GM19372 (cell line): ENCODE measurements around the gene SP140.
"Not testable (repeated sequence)": the region's sequence is repeated elsewhere in the genome, so short reads cannot be mapped to it uniquely, and the experiment has no call there.

Experiments
- ATAC-seq: cut with Tn5 transposase; IDR thresholded peaks from one replicate; pipeline ENCODE4 v1.9.1; 2021; ENCODE audit warnings: mild to moderate bottlenecking, low read depth, moderate library complexity; ENCODE audit not compliant: unreplicated experiment

SP140 gene

DNA sequence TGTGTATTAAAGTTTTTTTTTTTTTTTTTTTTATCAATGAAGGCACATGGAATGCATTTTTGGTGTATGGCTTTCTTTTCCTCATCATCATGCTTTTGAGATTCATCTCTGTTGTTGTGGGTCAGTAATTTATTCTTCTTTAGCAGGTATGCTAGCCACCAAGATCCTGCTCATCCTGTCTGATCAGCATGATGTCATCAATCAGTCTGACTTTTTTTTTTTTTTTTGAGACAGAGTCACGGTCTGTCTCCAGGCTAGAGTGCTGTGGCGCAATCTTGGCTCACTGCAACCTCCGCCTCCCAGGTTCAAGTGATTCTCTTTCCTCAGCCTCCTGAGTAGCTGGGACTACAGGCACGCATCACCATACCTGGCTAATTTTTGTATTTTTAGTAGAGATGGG is 2.7 kb upstream of the SP140 start:
- not testable (repeated sequence) for ATAC-seq

DNA sequence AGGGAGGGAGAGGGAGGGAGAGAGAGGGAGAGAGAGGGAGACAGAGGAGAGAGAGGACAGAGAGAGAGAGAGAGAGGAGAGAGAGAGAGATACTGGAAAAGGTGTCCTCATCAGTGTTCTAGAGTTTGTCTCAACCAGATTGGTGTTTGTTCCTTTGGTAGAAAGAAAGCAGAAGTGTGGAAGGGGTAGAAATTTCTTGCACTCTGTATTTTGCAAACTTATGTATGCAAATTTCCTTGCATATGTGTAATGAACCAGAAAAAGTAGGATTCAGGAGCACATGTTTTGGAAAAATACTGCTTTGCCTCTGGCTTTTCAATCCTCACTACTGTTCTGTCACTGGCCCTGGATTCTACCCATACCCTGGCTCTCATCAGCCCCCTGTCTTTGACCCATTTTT is 1.1 kb upstream of the SP140 start:
- no peak for ATAC-seq

DNA sequence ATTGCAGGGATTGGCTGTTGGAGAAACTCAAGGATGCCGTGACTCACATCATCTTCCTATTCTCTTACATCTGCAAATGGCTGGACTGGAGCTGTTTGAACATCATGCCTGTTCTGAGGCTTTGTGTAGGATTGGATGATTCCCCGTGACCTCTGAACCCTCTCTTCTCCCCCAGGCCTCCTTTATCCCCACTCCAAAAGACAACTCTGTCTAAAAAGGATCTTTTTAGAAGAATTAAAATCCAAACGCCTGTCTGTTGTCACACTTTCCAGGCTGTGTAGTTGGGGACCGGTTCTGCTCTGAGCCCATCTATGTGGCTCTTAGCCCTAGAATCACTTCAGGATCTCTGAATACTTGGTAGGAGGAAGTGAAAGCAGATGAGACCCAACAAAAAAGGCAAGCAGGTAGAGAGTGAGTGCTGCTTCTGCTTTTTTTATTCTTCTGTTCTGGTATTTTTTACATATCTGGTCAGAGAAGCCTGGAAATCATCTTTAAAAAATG is 565 bp downstream of the SP140 start:
- ATAC-seq, result peak; percentile 67

DNA sequence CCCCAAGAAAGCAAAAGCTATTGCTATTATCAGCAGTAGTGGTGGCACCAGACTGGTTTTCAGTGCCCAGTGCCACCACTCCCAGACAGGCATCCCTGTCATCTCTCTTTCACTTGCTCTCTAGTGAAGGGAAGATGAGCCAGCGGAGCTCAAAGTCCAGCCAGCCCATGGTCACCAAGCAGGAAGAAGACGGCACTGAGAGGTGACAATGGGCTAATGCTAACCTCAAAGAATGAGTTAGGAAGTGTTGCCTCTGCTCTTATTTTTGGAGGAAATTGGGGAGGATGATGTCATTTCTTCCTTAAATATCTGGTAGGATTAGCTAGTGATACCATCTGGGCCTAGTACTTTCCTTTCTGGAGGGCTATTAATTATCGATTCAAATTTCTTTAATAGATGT is 1.7 kb downstream of the SP140 start:
- ATAC-seq, result no peak

DNA sequence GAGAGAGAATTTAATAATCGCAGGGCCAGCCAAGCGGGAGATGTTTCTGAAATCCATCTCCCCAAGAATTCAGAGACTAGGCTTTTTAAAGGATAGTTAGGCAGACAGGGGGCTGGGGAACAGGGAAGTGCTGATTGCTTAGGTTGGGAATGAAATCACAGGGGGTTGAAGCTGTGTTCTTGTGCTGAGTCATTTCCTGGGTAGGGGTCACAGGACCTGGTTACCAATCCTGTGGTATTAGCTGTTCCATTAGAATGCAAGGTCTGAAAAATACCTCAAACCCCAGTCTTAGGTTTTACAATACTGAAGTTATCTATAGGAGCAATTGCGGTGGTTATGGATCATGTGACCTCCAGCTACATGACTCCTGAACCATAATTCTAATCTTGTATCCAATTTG is 4.6 kb downstream of the SP140 start:
- ATAC-seq, result no peak

DNA sequence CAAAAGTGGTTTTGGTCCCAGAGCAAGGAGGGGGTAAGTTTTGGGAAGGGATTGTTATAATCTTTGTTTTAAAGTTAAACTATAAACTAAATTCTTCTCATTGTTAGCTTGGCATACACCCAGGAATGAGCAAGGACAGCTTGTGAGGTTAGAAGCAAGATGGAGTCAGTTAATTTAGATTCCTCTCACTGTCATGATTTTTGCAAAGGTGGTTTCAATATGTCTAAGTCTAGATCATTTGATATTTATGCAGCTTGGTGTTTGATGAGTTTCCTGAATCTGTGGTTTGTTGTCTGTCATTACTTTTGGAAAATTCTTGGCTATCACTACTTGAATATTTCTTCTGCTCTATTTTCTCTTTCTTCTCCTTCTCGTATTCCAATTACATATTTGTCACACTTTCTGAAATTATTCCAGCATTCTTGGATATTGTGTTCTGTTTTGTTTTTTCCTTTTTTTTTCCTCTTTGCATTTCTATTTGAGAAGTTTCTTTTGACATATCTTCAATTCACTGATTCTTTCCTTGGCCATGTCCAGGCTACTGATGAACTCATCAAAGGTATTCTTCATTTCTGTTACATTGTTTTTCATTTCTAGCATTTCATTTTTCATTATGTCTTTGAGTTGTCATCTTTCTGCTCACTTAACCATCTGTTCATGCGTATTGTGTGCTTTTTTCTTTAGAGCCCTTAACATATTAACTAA is 5.1 kb downstream of the SP140 start:
- ATAC-seq, result no peak

DNA sequence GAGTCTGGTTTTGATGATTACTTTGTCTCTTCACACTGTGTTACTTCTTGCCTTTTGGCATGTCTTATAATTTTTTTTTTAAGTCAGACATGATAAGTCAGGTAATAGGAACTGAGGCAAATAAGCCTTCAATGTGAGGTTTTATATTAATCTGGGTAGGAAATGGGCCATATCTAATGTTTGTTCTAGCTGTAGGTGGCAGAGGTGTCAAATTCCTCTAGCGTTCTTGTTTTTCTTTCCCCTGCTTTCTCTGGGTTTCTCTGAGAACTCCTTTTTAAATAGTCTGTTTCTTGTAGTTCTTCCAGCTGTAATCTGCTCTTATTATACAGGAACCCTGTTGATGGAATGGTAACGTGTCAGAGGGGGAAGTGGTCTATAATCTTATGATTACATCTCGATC is 5.7 kb downstream of the SP140 start:
- no peak for ATAC-seq

DNA sequence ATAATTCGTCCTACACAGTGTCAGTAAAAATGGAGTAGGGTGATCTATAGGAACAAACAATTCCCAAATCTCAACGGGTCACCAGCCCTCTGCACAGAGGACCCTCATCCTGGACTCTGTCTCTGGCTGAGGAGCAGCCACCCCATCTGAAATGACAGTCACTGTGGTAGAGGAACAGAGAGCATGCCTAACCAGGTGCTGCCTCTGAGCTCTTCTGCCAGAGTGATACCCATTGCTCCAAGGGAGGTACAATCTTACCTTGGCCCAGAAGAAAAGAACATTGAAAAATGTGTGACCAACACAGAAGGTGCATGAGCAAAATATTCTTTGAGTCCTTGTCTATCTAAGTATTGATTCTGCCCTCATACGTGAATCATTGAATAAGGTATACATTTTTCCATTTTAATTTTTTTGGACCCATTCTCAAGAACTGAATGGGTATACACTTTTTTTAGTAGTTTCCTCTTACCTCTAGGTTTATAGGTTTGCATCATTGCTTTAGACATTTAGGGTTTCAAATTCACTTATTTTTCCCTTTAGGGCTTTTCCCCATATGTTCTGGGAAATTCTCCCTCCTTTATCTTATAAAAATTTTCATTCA is 8.7 kb downstream of the SP140 start:
- no peak for ATAC-seq

DNA sequence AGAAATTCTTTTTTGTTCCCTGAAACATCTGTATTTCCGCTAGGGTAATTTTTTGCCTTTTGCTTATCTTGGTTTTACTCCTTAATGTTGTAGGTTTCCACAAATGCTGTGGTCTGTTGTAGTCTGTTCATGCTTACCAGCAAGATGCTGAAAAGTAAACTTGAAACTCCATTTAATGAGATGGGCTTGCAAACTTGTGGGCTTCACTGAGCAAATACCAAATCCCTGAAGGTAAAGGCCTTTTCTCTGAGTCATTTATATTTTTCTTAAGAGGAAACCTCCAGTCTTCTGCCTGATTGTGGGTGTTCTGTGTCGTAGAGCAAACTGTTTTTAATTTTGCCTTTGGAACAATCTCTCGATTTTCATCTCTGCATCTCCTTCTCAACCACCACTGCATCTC is 9.3 kb downstream of the SP140 start:
- no peak for ATAC-seq

DNA sequence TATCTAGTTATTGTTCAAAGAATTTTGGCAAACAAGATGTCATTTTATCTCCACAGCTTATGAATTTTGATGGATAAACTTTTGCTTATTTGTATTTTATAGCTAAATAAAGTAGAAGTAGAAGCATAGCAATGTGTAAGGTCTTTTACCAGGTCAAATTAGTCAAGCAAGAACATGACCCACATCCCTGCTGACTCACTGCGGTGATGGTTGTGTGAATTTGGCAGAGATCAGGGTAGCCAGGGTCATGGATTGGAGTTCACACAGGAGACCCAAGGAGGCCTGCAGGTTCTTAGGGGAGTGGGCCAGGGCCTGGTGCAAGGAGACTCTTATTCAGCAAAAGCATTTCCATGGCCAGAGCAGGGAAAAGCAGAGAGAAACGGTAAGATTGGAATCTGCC is 18.7 kb downstream of the SP140 start:
- ATAC-seq, result no peak

DNA sequence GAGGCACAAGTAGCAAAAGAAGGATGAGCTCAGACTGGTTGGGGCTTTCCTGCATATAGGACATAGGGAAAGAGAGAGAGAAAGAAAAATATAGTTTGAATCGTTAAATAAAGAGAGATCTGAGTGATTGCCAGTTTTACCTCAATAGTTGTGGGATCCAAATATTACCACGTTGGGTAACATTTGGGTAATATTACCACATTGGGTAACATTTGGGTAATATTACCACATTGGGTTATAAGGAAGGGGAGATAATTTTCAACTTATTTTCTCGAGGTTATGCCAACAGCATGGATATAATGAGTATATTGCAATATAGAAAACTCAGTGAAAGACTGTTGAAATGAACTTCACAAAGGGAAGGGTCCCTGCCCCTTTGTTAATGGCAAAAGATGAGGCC is 20.7 kb downstream of the SP140 start:
- no peak for ATAC-seq

DNA sequence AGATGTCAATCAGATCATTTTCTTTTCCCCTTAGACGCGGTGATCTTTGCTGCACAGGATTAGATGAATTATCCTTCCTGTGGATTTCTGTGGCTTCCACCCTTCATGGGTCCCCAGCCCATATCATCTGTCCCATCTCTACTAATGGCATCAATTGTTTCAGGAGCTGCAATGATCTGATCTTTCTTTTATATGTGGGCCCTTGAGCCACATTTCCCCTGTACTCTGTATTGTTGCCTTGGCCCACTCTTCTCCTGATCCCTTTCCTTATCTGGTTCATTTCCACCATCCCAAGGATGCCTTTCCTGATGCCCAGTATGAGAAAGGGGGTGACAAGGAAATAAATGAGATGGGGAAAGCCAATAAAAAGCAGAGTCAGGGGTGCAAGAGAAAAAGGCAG is 24.7 kb downstream of the SP140 start:
- ATAC-seq, result no peak

DNA sequence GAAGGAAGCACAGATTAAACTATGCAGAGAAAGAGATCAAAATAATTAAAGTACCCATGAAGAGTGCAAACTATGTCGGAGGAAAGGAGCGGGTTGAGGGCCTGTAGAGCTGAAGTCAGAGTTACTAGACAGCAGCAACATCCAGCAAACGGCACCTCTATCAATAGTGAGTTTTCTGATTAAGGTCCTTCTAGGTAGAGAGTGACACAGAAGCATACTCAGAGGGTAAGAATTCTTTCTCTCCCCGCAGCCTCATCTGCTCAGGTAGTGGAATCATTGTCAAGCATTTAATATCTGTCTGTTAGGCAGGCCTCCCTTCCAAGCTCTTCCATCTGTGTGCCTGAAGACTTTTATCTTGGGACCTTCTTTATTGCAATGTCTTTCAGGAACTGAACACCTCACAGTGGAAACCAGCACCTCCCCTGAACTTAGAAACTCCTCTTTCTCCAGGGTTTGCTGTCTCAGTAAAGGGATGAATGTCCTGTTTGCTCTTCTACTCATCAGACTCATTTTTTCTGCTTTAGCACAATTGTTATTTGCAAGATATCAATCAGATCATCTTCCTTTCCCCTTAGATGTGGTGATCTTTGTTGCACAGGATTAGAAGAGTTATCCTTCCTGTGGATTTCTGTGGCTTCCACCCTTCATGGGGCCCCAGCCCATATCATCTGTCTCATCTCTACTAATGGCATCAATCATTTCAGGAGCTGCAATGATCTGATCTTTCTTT is 28.8 kb downstream of the SP140 start:
- ATAC-seq, result no peak

DNA sequence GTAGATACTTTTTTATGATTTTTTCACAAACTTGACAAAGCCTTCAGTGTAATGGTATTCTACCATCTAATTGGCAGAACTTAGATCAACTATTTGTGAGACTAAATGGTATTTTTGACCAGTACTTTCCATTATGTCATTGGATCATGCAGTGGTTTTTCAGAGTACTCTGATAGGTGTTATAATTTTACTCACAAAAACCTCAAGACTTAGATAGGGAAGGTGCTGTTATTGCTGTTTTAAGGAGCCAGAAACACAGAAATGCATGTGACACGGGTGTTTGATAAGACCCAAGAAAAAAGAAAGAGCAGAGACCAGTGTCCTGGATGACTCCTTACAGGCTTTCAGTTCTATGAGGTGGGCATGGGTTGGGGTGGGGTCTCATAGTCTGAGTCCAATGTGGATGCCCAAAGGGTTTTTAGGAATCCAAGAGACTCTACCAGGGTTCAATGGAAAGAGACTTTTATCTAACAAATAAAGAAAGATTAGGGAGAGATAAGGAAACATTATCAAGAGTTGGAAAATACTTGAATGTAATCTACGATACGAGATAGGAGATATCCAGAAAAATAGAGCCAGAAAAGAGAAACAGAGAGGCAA is 31.3 kb downstream of the SP140 start:
- ATAC-seq, result no peak

DNA sequence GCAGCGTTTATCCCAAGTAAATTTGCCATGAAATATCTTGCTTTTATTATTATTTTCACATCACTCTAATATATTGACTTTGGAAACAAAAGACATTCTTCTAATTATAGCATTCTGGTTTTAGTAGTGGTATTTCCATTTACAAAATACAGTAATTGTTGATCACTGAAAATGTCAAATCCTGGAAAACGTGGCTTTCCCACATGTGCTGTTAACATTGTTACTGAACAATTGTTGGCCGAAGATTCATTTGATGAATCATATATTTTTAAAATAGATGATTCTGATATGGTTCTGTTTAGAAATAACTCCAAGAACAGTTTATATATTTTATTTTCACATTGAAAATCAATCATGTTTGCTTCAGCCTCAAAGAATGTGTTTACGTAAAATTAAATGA is 32.9 kb downstream of the SP140 start:
- no peak for ATAC-seq

DNA sequence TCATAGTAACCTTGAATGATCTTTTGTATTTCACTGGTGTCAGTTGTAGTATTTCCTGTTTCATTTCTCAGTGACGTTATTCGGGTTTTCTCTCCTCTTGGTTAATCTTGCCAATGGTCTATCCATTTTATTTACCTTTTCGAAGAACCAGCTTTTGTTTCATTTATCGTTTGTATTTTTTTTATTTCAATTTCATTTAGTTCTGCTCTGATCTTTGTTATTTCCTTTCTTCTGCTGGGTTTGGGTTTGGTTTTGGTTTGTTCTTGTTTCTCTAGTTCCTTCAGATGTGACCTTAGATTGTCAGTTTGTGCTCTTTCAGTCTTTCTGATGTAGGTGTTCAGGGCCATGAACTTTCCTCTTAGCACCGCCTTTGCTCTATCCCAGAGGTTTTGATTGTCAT is 36.7 kb downstream of the SP140 start:
- no peak for ATAC-seq

DNA sequence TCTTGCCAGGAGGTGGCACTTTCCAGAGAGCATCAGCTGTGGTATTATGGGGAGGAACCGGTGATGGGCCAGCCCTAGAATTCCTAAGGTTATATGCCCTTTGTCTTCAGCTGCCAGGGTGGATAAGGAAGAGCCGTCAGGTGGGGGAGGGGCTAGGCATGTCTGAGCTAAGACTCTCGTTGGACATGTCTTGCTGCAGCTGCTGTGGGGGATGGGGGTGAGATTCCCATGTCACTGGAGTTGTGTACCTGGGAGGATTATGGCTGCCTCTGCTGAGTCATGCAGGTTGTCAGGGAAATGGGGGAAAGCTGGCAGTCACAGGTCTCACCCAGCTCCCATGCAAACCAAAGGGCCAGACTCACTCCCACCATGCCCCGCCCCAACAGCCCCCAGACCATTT is 39.4 kb downstream of the SP140 start:
- ATAC-seq, result not testable (repeated sequence)

DNA sequence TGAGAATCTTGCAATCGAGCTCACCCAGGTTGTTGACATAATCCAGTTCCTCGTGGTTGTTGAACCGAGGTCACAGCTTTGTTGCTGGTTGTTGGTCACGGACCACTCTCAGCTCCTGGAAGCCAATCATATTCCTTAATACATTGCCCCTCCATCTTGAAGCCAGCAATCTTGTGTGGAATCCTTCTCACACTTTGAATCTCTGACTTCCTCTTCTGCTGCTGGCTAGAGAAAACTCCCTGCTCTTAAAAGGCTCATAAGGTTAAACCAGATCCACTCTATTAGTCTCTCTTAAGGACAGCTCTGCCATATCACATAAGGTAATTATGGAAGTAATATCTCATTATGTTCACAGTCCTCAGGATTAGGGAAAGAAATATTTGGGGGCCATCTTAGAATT is 41.1 kb downstream of the SP140 start:
- no peak for ATAC-seq

DNA sequence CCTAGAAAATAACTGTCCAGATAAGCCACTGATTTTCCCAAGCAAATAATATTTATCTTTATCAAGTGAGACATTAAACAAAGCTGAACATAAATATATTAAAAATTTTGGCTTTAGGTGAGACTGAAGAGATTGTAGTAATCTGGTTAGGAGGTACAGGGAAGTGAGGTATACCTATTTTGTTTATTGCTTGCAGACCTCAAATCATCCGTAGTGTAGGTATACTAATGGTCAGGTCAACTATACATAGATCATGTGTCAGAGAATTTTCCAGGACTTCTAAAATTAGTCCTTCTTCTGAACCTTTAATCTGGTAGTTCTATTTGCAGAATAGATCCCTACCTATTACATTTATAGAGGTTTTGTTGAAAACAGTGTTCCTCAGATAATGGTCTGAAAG is 41.5 kb downstream of the SP140 start:
- ATAC-seq, result peak; percentile 15

DNA sequence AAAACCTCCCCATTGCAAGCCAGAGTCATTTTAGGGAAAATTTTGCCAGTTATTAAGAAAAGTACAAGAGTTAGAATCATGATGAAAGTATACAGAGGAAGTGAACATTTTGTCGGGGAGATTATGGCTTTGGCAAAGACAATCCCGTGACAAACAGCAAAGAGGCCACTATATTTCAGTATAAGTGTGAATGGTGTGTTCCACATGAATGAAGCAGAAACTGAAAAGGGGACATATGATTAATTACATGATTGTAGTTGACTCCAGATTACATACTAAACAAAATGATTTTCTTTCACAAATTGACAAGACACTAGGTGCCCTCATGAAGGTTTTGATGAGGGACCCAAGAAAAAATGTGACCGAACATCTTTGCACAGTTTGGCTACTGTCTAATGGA is 42.0 kb downstream of the SP140 start:
- peak; percentile 37 for ATAC-seq

DNA sequence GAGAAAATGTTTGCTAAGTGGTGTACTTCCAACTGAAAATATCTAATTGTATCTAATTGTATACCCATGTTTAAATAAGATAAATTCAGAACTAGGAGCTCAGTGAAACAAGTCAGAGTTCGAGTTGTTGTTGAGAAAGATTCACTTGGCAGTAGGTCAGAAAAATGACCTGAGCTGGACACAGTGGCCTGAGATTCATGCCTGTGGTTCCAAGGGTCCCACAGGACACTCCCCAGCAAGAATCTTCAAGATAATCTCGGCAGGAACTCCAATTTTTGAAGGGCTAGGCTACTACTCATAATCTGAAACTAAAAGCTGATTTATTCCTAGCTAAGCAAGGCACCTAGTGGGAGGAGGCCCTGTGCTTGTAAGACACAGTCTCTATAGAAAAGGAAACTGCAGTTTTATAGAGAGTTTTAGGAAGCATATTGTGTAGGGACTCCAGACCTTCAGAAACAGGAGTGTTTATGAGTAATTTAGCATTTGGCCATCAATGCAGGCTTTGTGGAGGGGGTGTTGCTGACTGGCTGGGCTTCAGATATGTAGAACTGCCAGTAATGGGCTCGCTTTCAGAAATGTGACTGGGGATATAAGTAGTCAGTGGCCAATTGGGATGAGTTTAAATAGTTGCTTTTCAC is 43.2 kb downstream of the SP140 start:
- ATAC-seq, result peak; percentile 66
